Gastrocnemius medialis (tissue), 4 donors: ENCODE results near the gene CMTM7. TPM values are rescaled to one million over a fixed set of nuclear protein-coding genes. Genes with fewer than 3 reads are reported as not detected.

Source experiments
- ATAC-seq, 2 donors: fragments of 150-250 bp; one replicate each; pipeline ENCODE4 v1.9.1; 2016
- DNase-seq, 2 donors: peaks; one replicate each; pipeline ENCODE4 v3.0.0-alpha.2; 2019
- H3K27ac ChIP-seq, 4 donors: fragments of 200-600 bp; sonication (generic); 1 replicate in 1 of 4; 2 replicates in 3 of 4; pipeline ENCODE4 v1.5.1; 2016 to 2018; ENCODE audit warnings: mild to moderate bottlenecking in 2 of 4, moderate library complexity in 1 of 4
- H3K27me3 ChIP-seq, 3 donors: fragments of 200-600 bp; sonication (generic) in 2 of 3; 1 replicate in 1 of 3; 2 replicates in 2 of 3; pipeline versions ENCODE4 v1.5.1 to v1.6.0; 2016 to 2019; ENCODE audit warnings: mild to moderate bottlenecking in 1 of 3, moderate library complexity in 1 of 3
- H3K36me3 ChIP-seq, 2 donors: fragments of 200-600 bp; sonication (generic) in 1 of 2; one replicate each; pipeline ENCODE4 v1.5.1; 2017 to 2018
- H3K4me1 ChIP-seq, 2 donors: fragments of 200-600 bp; sonication (generic) in 1 of 2; one replicate each; pipeline ENCODE4 v1.5.1; 2016 to 2017; ENCODE audit warnings: mild to moderate bottlenecking in 2 of 2
- H3K4me3 ChIP-seq, 4 donors: fragments of 200-600 bp; sonication (generic) in 3 of 4; 1 replicate in 1 of 4; 2 replicates in 3 of 4; pipeline ENCODE4 v1.5.1; 2016 to 2019; ENCODE audit warnings: mild to moderate bottlenecking in 2 of 4
- H3K9me3 ChIP-seq, 3 donors: fragments of 200-600 bp; sonication (generic) in 2 of 3; 1 replicate in 1 of 3; 2 replicates in 2 of 3; pipeline ENCODE4 v1.5.1; 2016 to 2019
- CTCF ChIP-seq, 5 experiments: fragments of 450-650 bp in 3 of 5; fragments of 200-600 bp in 2 of 5; sonication (generic) in 2 of 5; IDR thresholded peaks in 4 of 5; conservative IDR thresholded peaks in 1 of 5; 1 replicate in 4 of 5; 2 replicates in 1 of 5; pipeline ENCODE4 v1.5.1; 2016 to 2019; ENCODE audit warnings: antibody characterized with exemption in 5 of 5, mild to moderate bottlenecking in 3 of 5, moderate library complexity in 3 of 5
- POLR2A ChIP-seq, 2 donors: fragments of 450-650 bp; IDR thresholded peaks; one replicate each; pipeline ENCODE4 v1.6.1; 2017; ENCODE audit warnings: antibody characterized with exemption in 2 of 2, mild to moderate bottlenecking in 2 of 2, moderate library complexity in 2 of 2
- in situ Hi-C, 4 donors: fragments of 200-750 bp; cut with MboI; loops; one replicate each; pipeline versions ENCODE4 v1.15.0 to v1.8.0; 2017; ENCODE audit warnings: low sequenced_read_pairs in 4 of 4
- intact Hi-C: fragments of 100-400 bp; cut with DNase I; formaldehyde crosslinking; loops from one replicate; pipeline ENCODE4 v1.15.1; 2023; ENCODE audit warnings: low total_unique reads
- total RNA-seq, 4 donors: library from RNA; depleted of rRNA; stranded (reverse); fragments of >200 nt; gene quantifications; one replicate each; pipeline versions ENCODE4 v1.1.0 to v1.2.3, GENCODE V29; 2016

Gene CMTM7
- total RNA-seq, 4 donors from 2014 or later = 1.1 to 3.3 (median 1.7) TPM

GRCh38 chr3:32498252-32498651 lies 106.6 kb downstream of the CMTM7 start:
- TF ChIP-seq POLR2A (IDR thresholded peaks at IDR 0.05) (no peak), CTCF (IDR thresholded peaks at IDR 0.05 in 4 of 5, conservative IDR thresholded peaks at IDR 0.05 in 1 of 5) (no peak)
- intact Hi-C loops = no loop called here
- no peak overlapping the region for H3K27ac ChIP-seq

GRCh38 chr3:32498992-32499391 lies 107.3 kb downstream of the CMTM7 start:
- TF ChIP-seq CTCF (IDR thresholded peaks at IDR 0.05 in 4 of 5, conservative IDR thresholded peaks at IDR 0.05 in 1 of 5) (no peak), POLR2A (IDR thresholded peaks at IDR 0.05) (no peak)
- Histone ChIP-seq H3K36me3 (no peaks in the 10 kb centered on the region), H3K4me1 (peaks cover 16 to 17% of the 10 kb centered on the region in 2 donors), H3K27ac (no peak overlapping the region), H3K4me3 (no peak overlapping the region), H3K9me3 (no peaks in the 10 kb centered on the region), H3K27me3 (no peaks in the 10 kb centered on the region)
- in situ Hi-C loops (no loop called here), intact Hi-C loops (no loop called here)
- DNase-seq = no peak
- no peak for ATAC-seq

More at GRCh38 chr3:32498252-32498651, 106.6 kb downstream of the CMTM7 start:
- Histone ChIP-seq H3K36me3 (no peaks in the 10 kb centered on the region), H3K9me3 (no peaks in the 10 kb centered on the region), H3K4me3 (no peak overlapping the region), H3K27me3 (no peaks in the 10 kb centered on the region), H3K4me1 (peaks cover 16 to 17% of the 10 kb centered on the region in 2 donors)
- in situ Hi-C loops = no loop called here
- DNase-seq = no peak
- ATAC-seq = no peak

- intact Hi-C loops (no loop called here), in situ Hi-C loops (no loop called here)
- DNase-seq = no peak
- Histone ChIP-seq H3K4me3 (no peak overlapping the region), H3K4me1 (peaks cover 16 to 17% of the 10 kb centered on the region in 2 donors), H3K9me3 (no peaks in the 10 kb centered on the region), H3K36me3 (no peaks in the 10 kb centered on the region), H3K27ac (no peak overlapping the region), H3K27me3 (no peaks in the 10 kb centered on the region)
- ATAC-seq = no peak
- no peak for TF ChIP-seq CTCF (IDR thresholded peaks at IDR 0.05 in 4 of 5, conservative IDR thresholded peaks at IDR 0.05 in 1 of 5)
Measured at GRCh38 chr3:32499585-32499984, 107.9 kb downstream of the CMTM7 start.

- TF ChIP-seq POLR2A (IDR thresholded peaks at IDR 0.05) (no peak), CTCF (IDR thresholded peaks at IDR 0.05 in 4 of 5, conservative IDR thresholded peaks at IDR 0.05 in 1 of 5) (peak in 1 of 5 experiments; percentile 3)
- no peaks in the 10 kb centered on the region for H3K36me3 ChIP-seq
- DNase-seq = no peak
- peaks cover 15 to 16% of the 10 kb centered on the region in 2 donors for H3K4me1 ChIP-seq
- no peak for ATAC-seq
- in situ Hi-C loops (loop anchor here in 1 of 4 donors (10.0 kb wide), 1 partner anchor 165 kb away; no protein-coding TSS in a partner anchor), intact Hi-C loops (no loop called here)
- H3K4me3 ChIP-seq = no peak overlapping the region
- H3K27ac ChIP-seq = no peak overlapping the region
- no peaks in the 10 kb centered on the region for H3K27me3 ChIP-seq
- H3K9me3 ChIP-seq = no peaks in the 10 kb centered on the region
Measured at GRCh38 chr3:32500231-32500630, 108.6 kb downstream of the CMTM7 start.
